K562 (cell line): ENCODE results near the gene SLC43A1. TPM values are rescaled to one million over a fixed set of nuclear protein-coding genes. Genes with fewer than 3 reads are reported as not detected.

Experiments
- ATAC-seq: fragments of 200-7000 bp; cut with Tn5 transposase; 3 replicates; pipeline ENCODE4 v1.9.1; 2020; ENCODE audit warnings: moderate library complexity
- BruUV-seq: library from RNA; stranded (reverse); fragments of 400-500 nt; replicated peaks from 2 replicates; lab custom pipeline; 2021; lab: Mats Ljungman, UMichigan
- CTCF ChIA-PET: fragments of 300-600 bp; formaldehyde crosslinking; extraction: SDS; loops from one replicate; lab custom pipeline; 2021; ENCODE audit warnings: low intra/inter-chr PET ratio; lab: Yijun Ruan, JAX
- POLR2A ChIA-PET: fragments of 300-600, 350-650 bp; sonication (Branson Sonifier 250); formaldehyde crosslinking; extraction: SDS; loops from one replicate; lab custom pipeline; 2021; ENCODE audit warnings: antibody characterized with exemption, inconsistent platforms; lab: Yijun Ruan, JAX
- DNase-seq, 4 experiments: peaks; one replicate each; pipeline versions ENCODE4 v3.0.0 to v3.0.0-alpha.2; 2011 to 2018; ENCODE audit warnings: low spot score in 3 of 4, mixed read lengths in 3 of 4; ENCODE audit errors: extremely low read depth in 1 of 4
- FAIRE-seq: peaks from 2 replicates; lab custom pipeline; 2011; peaks lifted over from hg19 to GRCh38; lab: Jason Lieb, UNC
- H2AFZ ChIP-seq: 2 replicates; pipeline ENCODE4 v1.6.0; 2011; ENCODE audit warnings: low read depth, low read length, control low read depth, inconsistent platforms
- H3K27ac ChIP-seq: fragments of 200-600 bp; 3 replicates; pipeline ENCODE4 v1.8.0; 2011; ENCODE audit warnings: low read depth, mild to moderate bottlenecking, control low read depth, inconsistent platforms, low read length, moderate library complexity, mixed read lengths; ENCODE audit errors: extremely low read depth
- H3K27me3 ChIP-seq, 2 experiments: fragments of 300-600 bp in 1 of 2; 2 replicates in 1 of 2; 3 replicates in 1 of 2; pipeline versions ENCODE4 v1.6.0 to v1.8.0; 2011; ENCODE audit warnings: inconsistent platforms in 2 of 2, low read length in 2 of 2, mild to moderate bottlenecking in 1 of 2, mixed read lengths in 1 of 2, moderate library complexity in 1 of 2; ENCODE audit not compliant: control insufficient read depth in 2 of 2, insufficient read depth in 2 of 2
- H3K36me3 ChIP-seq: fragments of 300-600 bp; 3 replicates; pipeline ENCODE4 v1.8.0; 2011; ENCODE audit warnings: mild to moderate bottlenecking, low read length, inconsistent platforms; ENCODE audit not compliant: control insufficient read depth, insufficient read depth
- H3K4me1 ChIP-seq, 2 experiments: fragments of 200-600 bp in 1 of 2; replicated peaks in 1 of 2; 2 replicates in 1 of 2; 3 replicates in 1 of 2; pipeline versions ENCODE4 v1.5.1 to v1.8.0; 2011; ENCODE audit warnings: inconsistent platforms in 2 of 2, low read length in 2 of 2, mild to moderate bottlenecking in 1 of 2, mixed read lengths in 1 of 2, moderate library complexity in 1 of 2; ENCODE audit not compliant: control insufficient read depth in 2 of 2, insufficient read depth in 2 of 2
- H3K4me2 ChIP-seq: 2 replicates; pipeline ENCODE4 v1.6.1; 2011; ENCODE audit warnings: low read length, control low read depth, inconsistent platforms, mixed read lengths; ENCODE audit not compliant: insufficient read depth
- H3K4me3 ChIP-seq: fragments of 200-600 bp; sonication (generic), shearing (Covaris generic); 2 replicates; pipeline ENCODE4 v1.5.1; 2016; ENCODE audit warnings: control low read depth, inconsistent platforms
- H3K79me2 ChIP-seq: fragments of 200-600 bp; 3 replicates; pipeline ENCODE4 v1.8.0; 2011; ENCODE audit warnings: low read length, inconsistent platforms; ENCODE audit not compliant: control insufficient read depth, insufficient read depth
- H3K9ac ChIP-seq, 2 experiments: 2 replicates each; pipeline versions ENCODE4 v1.6.0 to v1.6.1; 2011; ENCODE audit warnings: low read depth in 2 of 2, low read length in 2 of 2, control low read depth in 1 of 2, inconsistent platforms in 1 of 2, mild to moderate bottlenecking in 1 of 2, mixed read lengths in 1 of 2; ENCODE audit not compliant: insufficient read depth in 1 of 2
- H3K9me1 ChIP-seq: one replicate; pipeline ENCODE4 v1.6.0; 2011; ENCODE audit warnings: inconsistent platforms, mild to moderate bottlenecking, low read length, moderate library complexity; ENCODE audit not compliant: control insufficient read depth, insufficient read depth
- H3K9me3 ChIP-seq: replicated peaks from 2 replicates; pipeline ENCODE4 v1.5.1; 2011; ENCODE audit warnings: low read depth, low read length, inconsistent platforms; ENCODE audit not compliant: control insufficient read depth, insufficient read depth
- H4K20me1 ChIP-seq: replicated peaks from 2 replicates; pipeline ENCODE4 v1.6.1; 2011; ENCODE audit warnings: low read length, inconsistent platforms, mixed read lengths; ENCODE audit not compliant: control insufficient read depth, insufficient read depth
- ATF2 ChIP-seq: sonication (generic); formaldehyde crosslinking; IDR thresholded peaks from 2 replicates; pipeline ENCODE4 v1.8.1; 2022; ENCODE audit warnings: missing genetic modification reagents
- DACH1 ChIP-seq: fragments of 450-650 bp; IDR thresholded peaks from 2 replicates; pipeline ENCODE4 v1.6.1; 2018; ENCODE audit not compliant: partially characterized antibody
- POLR2G ChIP-seq: fragments of 200-400 bp; formaldehyde crosslinking; IDR thresholded peaks from 2 replicates; pipeline ENCODE4 v1.6.1; 2017; ENCODE audit warnings: low read depth, mild to moderate bottlenecking, antibody characterized with exemption, low read length, moderate library complexity
- SAP30 ChIP-seq: fragments of 200-600 bp; sonication (generic); IDR thresholded peaks from 2 replicates; pipeline ENCODE4 v1.6.1; 2012; ENCODE audit warnings: borderline replicate concordance, low read depth, mild to moderate bottlenecking, moderate library complexity, low read length, control low read depth, inconsistent platforms; ENCODE audit not compliant: insufficient read depth, poor library complexity, severe bottlenecking
- TOE1 ChIP-seq, 2 experiments: fragments of 450-650 bp in 1 of 2; sonication (generic) in 1 of 2; formaldehyde crosslinking in 1 of 2; IDR thresholded peaks; 2 replicates each; pipeline versions ENCODE4 v1.7.1 to v1.8.0; 2016 to 2022; ENCODE audit warnings: borderline replicate concordance in 2 of 2, mild to moderate bottlenecking in 2 of 2, antibody characterized with exemption in 1 of 2, inconsistent platforms in 1 of 2, low read depth in 1 of 2, missing genetic modification reagents in 1 of 2, moderate library complexity in 1 of 2
- ZNF280B ChIP-seq: fragments of 250-450 bp; sonication (Bioruptor Pico); IDR thresholded peaks from 2 replicates; pipeline ENCODE4 v1.5.1; 2021; ENCODE audit warnings: mild to moderate bottlenecking
- ZNF395 ChIP-seq: fragments of 200-800 bp; sonication (Bioruptor generic); IDR thresholded peaks from 2 replicates; pipeline ENCODE4 v1.6.1; 2017; ENCODE audit warnings: missing genetic modification characterization, missing compliant biosample characterization
- whole genome bisulfite sequencing: fragments of 100-300 bp; shearing (Covaris generic); methylation state at CpG from one replicate; pipeline ENCODE4 v1.1.6; 2016; ENCODE audit warnings: low coverage, mixed read lengths; ENCODE audit not compliant: insufficient coverage; ENCODE audit errors: missing lambda C conversion rate; 5-methylcytosine and 5-hydroxymethylcytosine counted together
- in situ Hi-C: fragments of 300-500 bp; cut with MboI; formaldehyde crosslinking; loops from 4 replicates; pipeline ENCODE4 v1.15.0; 2018; ENCODE audit warnings: inconsistent platforms, mixed read lengths
- intact Hi-C: fragments of 100-400 bp; cut with micrococcal nuclease; formaldehyde crosslinking; loops from 2 replicates; pipeline ENCODE4 v1.14.2; 2022
- polyA plus RNA-seq, 8 experiments: library from polyadenylated mRNA; depleted of rRNA in 4 of 8; stranded (reverse) in 5 of 8; unstranded in 3 of 8; fragments of >200 nt; fragmentation: Nextera tagmentation in 2 of 8; fragmentation: Illumina TruSeq in 1 of 8; extraction: Ambion mirVana in 2 of 8; extraction: Trizol in 1 of 8; gene quantifications; 2 replicates each; pipeline versions ENCODE4 v1.2.1 to v1.2.3, GENCODE V29; 2011 to 2014; ENCODE audit warnings: inconsistent platforms in 1 of 8, missing spikeins in 1 of 8
- total RNA-seq, 7 experiments: library from RNA; depleted of rRNA in 6 of 7; stranded (reverse); fragments of >200 nt in 6 of 7; fragmentation: Illumina TruSeq in 2 of 7; extraction: Trizol in 2 of 7; gene quantifications; 2 replicates each; pipeline versions ENCODE4 v1.2.1 to v1.2.3, GENCODE V29; 2011 to 2021; ENCODE audit warnings: low replicate concordance in 1 of 7

The SLC43A1 gene
- total and polyA plus RNA-seq, 9 of the 15 experiments (the other 6 are each of a cell fraction or from before 2014, with no cell fraction given), result 2.6 to 41.8 (median 24.6) TPM

- no peak for TF ChIP-seq SAP30
Observed at GRCh38 chr11:57481915-57482781, 33.4 kb downstream of the SLC43A1 start (continued).

- POLR2A ChIA-PET, result interaction anchor here (0.7 to 1.1 kb wide), 2 partner anchors 7 to 34 kb away, joined by 3 read pairs; partner anchors contain the start of gene SLC43A1
- TF ChIP-seq DACH1 (no peak), ATF2 (CRISPR knock-in tag) (no peak), ZNF280B (CRISPR knock-in tag) (no peak), ZNF395 (CRISPR knock-in tag) (no peak), POLR2G (no peak), TOE1 (IDR thresholded peaks at IDR 0.05; ENCODE audit: borderline replicate concordance) (no peak), TOE1 (CRISPR knock-in tag; IDR thresholded peaks at IDR 0.05; ENCODE audit: borderline replicate concordance, low read depth) (no peak)
- no peak for DNase-seq
- Histone ChIP-seq H3K9ac (no peak overlapping the region), H3K27me3 (no peaks in the 10 kb centered on the region), H3K36me3 (peaks cover 29% of the 10 kb centered on the region), H4K20me1 (peaks cover 8% of the 10 kb centered on the region; the same call in 1 of the 2 replicates), H3K9me3 (no peaks in the 10 kb centered on the region), H3K4me1 (peaks cover 6 to 23% of the 10 kb centered on the region in 2 experiments; a peak in 4 of 5 replicates), H2AFZ (no peak overlapping the region), H3K4me3 (no peak overlapping the region), H3K79me2 (no peaks in the 10 kb centered on the region), H3K4me2 (no peak overlapping the region), H3K9me1 (no peaks in the 10 kb centered on the region), H3K27ac (no peak overlapping the region)
- intact Hi-C loops (no loop called here), in situ Hi-C loops (no loop called here)
- CTCF ChIA-PET, result interaction anchor here (1.1 kb wide), 1 partner anchor 23 kb away, joined by 3 read pairs; no protein-coding TSS in a partner anchor
- BruUV-seq, result no TSS peak
- FAIRE-seq, result no peak
- 23% methylated on average over 1 of the region's 2 CpGs for WGBS
- no peak for ATAC-seq
Observed at GRCh38 chr11:57481315-57481714, 34.2 kb downstream of the SLC43A1 start.
